Fibroblast of lung (primary cell): ENCODE results near the gene DCHS2. TPM values are rescaled to one million over a fixed set of nuclear protein-coding genes. Genes with fewer than 3 reads are reported as not detected.
A peak's percentile ranks its signal among the peaks of the same experiment; 100 is the strongest.

ENCODE experiments used
- DNase-seq, 2 donors: peaks; one replicate each; pipeline versions ENCODE4 v3.0.0 to v3.0.0-alpha.2; 2010; ENCODE audit warnings: low read depth in 2 of 2
- H2AFZ ChIP-seq: 2 replicates; pipeline ENCODE4 v1.5.1; 2012; ENCODE audit warnings: low read length, control low read depth, inconsistent platforms
- H3K27ac ChIP-seq: 2 replicates; pipeline ENCODE4 v1.5.1; 2011; ENCODE audit warnings: low read length, control low read depth; ENCODE audit not compliant: insufficient read depth
- H3K27me3 ChIP-seq: 2 replicates; pipeline ENCODE4 v1.5.1; 2011; ENCODE audit warnings: mild to moderate bottlenecking, low read length; ENCODE audit not compliant: control insufficient read depth, insufficient read depth
- H3K36me3 ChIP-seq: 2 replicates; pipeline ENCODE4 v1.5.1; 2011; ENCODE audit warnings: low read length; ENCODE audit not compliant: control insufficient read depth, insufficient read depth
- H3K4me1 ChIP-seq: 2 replicates; pipeline ENCODE4 v1.5.1; 2011; ENCODE audit warnings: low read length; ENCODE audit not compliant: control insufficient read depth, insufficient read depth; ENCODE audit errors: extremely low read depth
- H3K4me2 ChIP-seq: 2 replicates; pipeline ENCODE4 v1.5.1; 2011; ENCODE audit warnings: low read length, control low read depth; ENCODE audit not compliant: insufficient read depth; ENCODE audit errors: extremely low read depth
- H3K4me3 ChIP-seq, 4 experiments: fragments of 200-600 bp in 1 of 4; sonication (generic) in 1 of 4; replicated peaks in 1 of 4; 2 replicates each; pipeline ENCODE4 v1.5.1; 2011 to 2016; ENCODE audit warnings: low read length in 4 of 4, low read depth in 3 of 4, mild to moderate bottlenecking in 3 of 4, control low read depth in 2 of 4, inconsistent platforms in 1 of 4, mixed read lengths in 1 of 4; ENCODE audit not compliant: insufficient read depth in 1 of 4; ENCODE audit errors: control extremely low read depth in 1 of 4
- H3K79me2 ChIP-seq: 2 replicates; pipeline ENCODE4 v1.5.1; 2012; ENCODE audit warnings: mild to moderate bottlenecking, low read length, inconsistent platforms; ENCODE audit not compliant: control insufficient read depth, insufficient read depth
- H3K9ac ChIP-seq: 2 replicates; pipeline ENCODE4 v1.5.1; 2011; ENCODE audit warnings: mild to moderate bottlenecking, low read length, control low read depth; ENCODE audit not compliant: insufficient read depth
- H3K9me3 ChIP-seq: 2 replicates; pipeline ENCODE4 v1.5.1; 2012; ENCODE audit warnings: low read depth, low read length; ENCODE audit not compliant: control insufficient read depth, insufficient read depth
- H4K20me1 ChIP-seq: 2 replicates; pipeline ENCODE4 v1.5.1; 2011; ENCODE audit warnings: low read length; ENCODE audit not compliant: control insufficient read depth, insufficient read depth; ENCODE audit errors: extremely low read depth
- EZH2 ChIP-seq: IDR thresholded peaks from 2 replicates; pipeline ENCODE4 v1.5.1; 2012; ENCODE audit warnings: low read length, control low read depth, mild to moderate bottlenecking; ENCODE audit errors: missing control alignments
- polyA plus RNA-seq, 2 donors: library from polyadenylated mRNA; depleted of rRNA in 1 of 2; stranded (reverse) in 1 of 2; unstranded in 1 of 2; fragments of >200 nt; gene quantifications; 2 replicates each; pipeline ENCODE4 v1.2.1, GENCODE V29; 2011 to 2012; ENCODE audit warnings: missing spikeins in 1 of 2
- total RNA-seq: library from RNA; depleted of rRNA; stranded (reverse); fragments of >200 nt; gene quantifications from 2 replicates; pipeline ENCODE4 v1.2.1, GENCODE V29; 2014
- TF ChIP-seq, protein P1 (sequence below), 2 donors: IDR thresholded peaks in 1 of 2; conservative IDR thresholded peaks in 1 of 2; 1 replicate in 1 of 2; 2 replicates in 1 of 2; pipeline ENCODE4 v1.5.1; 2011 to 2012; ENCODE audit warnings: low read length in 2 of 2, control low read depth in 1 of 2, inconsistent platforms in 1 of 2, low read depth in 1 of 2, mild to moderate bottlenecking in 1 of 2

DCHS2 gene
- total and polyA plus RNA-seq, 2 donors (not counting 1 experiment from before 2014, with no cell fraction given) = not detected

DNA sequence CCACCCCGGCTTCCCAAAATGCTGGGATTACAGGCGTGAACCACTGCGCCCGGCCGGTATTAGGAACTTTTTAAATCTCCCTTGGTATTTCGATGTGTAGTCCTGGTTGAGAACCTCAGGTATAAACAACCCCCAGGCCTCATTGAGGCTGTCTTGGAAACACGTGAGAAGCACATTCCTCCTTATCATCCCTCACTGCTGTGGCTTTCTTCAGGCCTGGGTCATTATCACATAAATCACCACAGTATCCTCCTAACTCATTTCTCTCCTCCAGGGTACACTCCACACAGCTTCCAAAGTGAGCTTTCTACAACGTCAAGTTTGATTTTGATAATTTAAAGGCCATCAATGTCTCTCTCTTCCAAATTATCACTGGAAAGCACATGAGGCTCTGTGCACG lies 198.2 kb downstream of the DCHS2 start:
- DNase-seq = no peak
- Histone ChIP-seq H3K9me3 (no peaks in the 10 kb centered on the region), H3K4me2 (no peak overlapping the region), H3K27ac (no peak overlapping the region), H3K9ac (no peak overlapping the region), H3K36me3 (no peaks in the 10 kb centered on the region), H3K27me3 (no peaks in the 10 kb centered on the region), H2AFZ (no peak overlapping the region), H3K4me1 (no peaks in the 10 kb centered on the region), H4K20me1 (no peaks in the 10 kb centered on the region), H3K4me3 (no peak overlapping the region), H3K79me2 (no peaks in the 10 kb centered on the region)
- TF ChIP-seq, protein P1, sequence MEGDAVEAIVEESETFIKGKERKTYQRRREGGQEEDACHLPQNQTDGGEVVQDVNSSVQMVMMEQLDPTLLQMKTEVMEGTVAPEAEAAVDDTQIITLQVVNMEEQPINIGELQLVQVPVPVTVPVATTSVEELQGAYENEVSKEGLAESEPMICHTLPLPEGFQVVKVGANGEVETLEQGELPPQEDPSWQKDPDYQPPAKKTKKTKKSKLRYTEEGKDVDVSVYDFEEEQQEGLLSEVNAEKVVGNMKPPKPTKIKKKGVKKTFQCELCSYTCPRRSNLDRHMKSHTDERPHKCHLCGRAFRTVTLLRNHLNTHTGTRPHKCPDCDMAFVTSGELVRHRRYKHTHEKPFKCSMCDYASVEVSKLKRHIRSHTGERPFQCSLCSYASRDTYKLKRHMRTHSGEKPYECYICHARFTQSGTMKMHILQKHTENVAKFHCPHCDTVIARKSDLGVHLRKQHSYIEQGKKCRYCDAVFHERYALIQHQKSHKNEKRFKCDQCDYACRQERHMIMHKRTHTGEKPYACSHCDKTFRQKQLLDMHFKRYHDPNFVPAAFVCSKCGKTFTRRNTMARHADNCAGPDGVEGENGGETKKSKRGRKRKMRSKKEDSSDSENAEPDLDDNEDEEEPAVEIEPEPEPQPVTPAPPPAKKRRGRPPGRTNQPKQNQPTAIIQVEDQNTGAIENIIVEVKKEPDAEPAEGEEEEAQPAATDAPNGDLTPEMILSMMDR (conservative IDR thresholded peaks at IDR 0.05 in 1 of 2, IDR thresholded peaks at IDR 0.05 in 1 of 2; ENCODE audit: low read depth in 1 of 2, low read length in 2 of 2) = no peak
- TF ChIP-seq EZH2 = no peak

DNA sequence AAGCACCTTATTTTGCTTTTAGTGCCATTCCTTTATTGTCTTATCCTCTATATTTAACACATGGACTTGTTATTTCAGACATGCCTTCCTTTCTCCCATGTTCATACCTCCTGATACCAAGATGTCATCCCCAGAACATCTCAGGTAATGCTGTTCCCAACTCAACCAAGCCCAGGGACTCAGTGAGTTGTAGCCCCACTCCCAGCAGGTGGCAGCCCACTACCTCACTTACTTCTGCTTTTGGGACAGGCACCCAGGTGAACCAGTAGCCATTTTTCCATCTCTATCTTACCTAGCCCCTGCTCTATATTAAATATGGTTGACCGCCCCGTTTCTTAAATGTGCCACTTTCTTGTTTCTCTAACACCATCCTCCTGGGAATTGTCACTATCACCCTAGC lies 199.0 kb downstream of the DCHS2 start:
- DNase-seq = no peak
- no peak for TF ChIP-seq EZH2
- TF ChIP-seq, protein P1 (conservative IDR thresholded peaks at IDR 0.05 in 1 of 2, IDR thresholded peaks at IDR 0.05 in 1 of 2; ENCODE audit: low read depth in 1 of 2, low read length in 2 of 2) = no peak
- Histone ChIP-seq H3K9me3 (no peaks in the 10 kb centered on the region), H3K9ac (no peak overlapping the region), H3K79me2 (no peaks in the 10 kb centered on the region), H3K36me3 (no peaks in the 10 kb centered on the region), H3K27me3 (no peaks in the 10 kb centered on the region), H2AFZ (no peak overlapping the region), H3K27ac (no peak overlapping the region), H3K4me3 (no peak overlapping the region), H4K20me1 (no peaks in the 10 kb centered on the region), H3K4me2 (no peak overlapping the region), H3K4me1 (no peaks in the 10 kb centered on the region)

DNA sequence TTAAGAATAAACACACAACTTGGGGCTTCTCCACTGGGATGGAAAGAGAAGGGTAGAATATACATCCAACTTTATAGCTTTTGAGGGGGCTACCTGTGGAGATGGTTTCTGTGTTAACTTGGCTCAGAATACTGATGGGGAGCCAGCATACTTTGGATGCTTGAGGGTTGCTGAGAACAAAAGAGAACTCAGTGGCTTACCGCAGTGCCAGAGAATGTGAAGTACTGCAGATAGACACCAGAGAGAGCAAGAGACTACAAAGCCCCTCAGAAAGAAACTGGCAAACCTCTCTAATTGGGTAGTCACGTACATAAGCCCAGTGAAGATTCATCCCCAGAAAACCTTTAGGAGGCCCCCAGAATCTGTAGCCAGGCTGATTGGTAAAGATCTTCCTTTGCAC lies 214.4 kb downstream of the DCHS2 start:
- no peaks in the 10 kb centered on the region for H3K27me3 ChIP-seq
- no peak overlapping the region for H3K4me3 ChIP-seq
- H3K36me3 ChIP-seq = no peaks in the 10 kb centered on the region
- H3K79me2 ChIP-seq = no peaks in the 10 kb centered on the region
- TF ChIP-seq, protein P1 (conservative IDR thresholded peaks at IDR 0.05 in 1 of 2, IDR thresholded peaks at IDR 0.05 in 1 of 2; ENCODE audit: low read depth in 1 of 2, low read length in 2 of 2) = no peak
- no peak for TF ChIP-seq EZH2
- H3K27ac ChIP-seq = no peak overlapping the region
- H4K20me1 ChIP-seq = no peaks in the 10 kb centered on the region
- no peak overlapping the region for H3K4me2 ChIP-seq
- H3K9me3 ChIP-seq = no peaks in the 10 kb centered on the region
- H3K4me1 ChIP-seq = no peaks in the 10 kb centered on the region
- DNase-seq = peak in 1 of 2 donors; percentile 36
- H3K9ac ChIP-seq = no peak overlapping the region
- no peak overlapping the region for H2AFZ ChIP-seq
